Measurements from ENCODE around the gene LITAFD. TPM values are rescaled to one million over a fixed set of nuclear protein-coding genes. Genes with fewer than 3 reads are reported as not detected.

LITAFD gene
- total and polyA plus RNA-seq, 10 of the 15 experiments (the other 5 are each of a cell fraction or from before 2014, with no cell fraction given) = not detected

- Histone ChIP-seq H3K4me1 (ENCODE audit: control insufficient read depth, insufficient read depth, low read length) (peaks cover 19% of the 10 kb centered on the region), H3K27me3 (replicated peaks in 1 of 2; ENCODE audit: control insufficient read depth in 2 of 2, insufficient read depth in 2 of 2, low read length in 1 of 2) (no peaks in the 10 kb centered on the region), H3K9me3 (replicated peaks; ENCODE audit: control insufficient read depth, insufficient read depth, low read length) (no peaks in the 10 kb centered on the region), H4K20me1 (ENCODE audit: control insufficient read depth, insufficient read depth) (peaks cover 16% of the 10 kb centered on the region), H2AFZ (ENCODE audit: control insufficient read depth, low read depth, low read length) (no peak overlapping the region), H3K9ac (ENCODE audit: control insufficient read depth, insufficient read depth, low read length) (no peak overlapping the region), H3K36me3 (ENCODE audit: control insufficient read depth in 2 of 2, insufficient read depth in 2 of 2, low read length in 1 of 2) (peaks cover 31 to 59% of the 10 kb centered on the region in 2 experiments), H3K27ac (ENCODE audit: control insufficient read depth, insufficient read depth) (no peak overlapping the region), H3K4me2 (ENCODE audit: control insufficient read depth, insufficient read depth) (no peak overlapping the region), H3K79me2 (ENCODE audit: control insufficient read depth, insufficient read depth, low read length) (peaks cover 13% of the 10 kb centered on the region), H3K4me3 (no peak overlapping the region)
- no TSS peak for BruUV-seq (replicated peaks)
- FAIRE-seq = no peak
- intact Hi-C loops (cut with micrococcal nuclease; ENCODE audit: unreplicated experiment) = no loop called here
- 86% methylated on average over 18 of the region's 18 CpGs for WGBS (ENCODE audit: insufficient coverage, insufficient replicate concordance, low lambda C conversion rate, missing lambda C conversion rate)
- POLR2A ChIA-PET = no interaction called here
- SMC1A ChIA-PET (ENCODE audit: uncharacterized antibody, unreplicated experiment) = interaction anchor here (1.5 kb wide), 1 partner anchor 21 kb away, joined by 4 read pairs; no protein-coding TSS in a partner anchor
- DNase-seq (ENCODE audit: low read depth, low spot score) = no peak
- RAD21 ChIA-PET (ENCODE audit: unreplicated experiment) = no interaction called here
- in situ Hi-C loops (cut with MboI) = no loop called here
- no peak for ATAC-seq
- CTCF ChIA-PET = interaction anchor here (0.6 to 3.3 kb wide), 2 partner anchors 17 to 26 kb away, joined by 3 to 12 read pairs; no protein-coding TSS in a partner anchor
- peak; percentile 39; the same call in 1 of the 2 replicates for TF ChIP-seq POLR2A (IDR thresholded peaks at IDR 0.05; ENCODE audit: low read depth, low read length)
- TF ChIP-seq, protein P1, sequence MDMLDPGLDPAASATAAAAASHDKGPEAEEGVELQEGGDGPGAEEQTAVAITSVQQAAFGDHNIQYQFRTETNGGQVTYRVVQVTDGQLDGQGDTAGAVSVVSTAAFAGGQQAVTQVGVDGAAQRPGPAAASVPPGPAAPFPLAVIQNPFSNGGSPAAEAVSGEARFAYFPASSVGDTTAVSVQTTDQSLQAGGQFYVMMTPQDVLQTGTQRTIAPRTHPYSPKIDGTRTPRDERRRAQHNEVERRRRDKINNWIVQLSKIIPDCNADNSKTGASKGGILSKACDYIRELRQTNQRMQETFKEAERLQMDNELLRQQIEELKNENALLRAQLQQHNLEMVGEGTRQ (IDR thresholded peaks at IDR 0.05; ENCODE audit: borderline replicate concordance, low read depth, low read length) = no peak
These were observed 37.2 kb downstream of the LITAFD start for GRCh38 chr16:8919089-8919933.

DNA sequence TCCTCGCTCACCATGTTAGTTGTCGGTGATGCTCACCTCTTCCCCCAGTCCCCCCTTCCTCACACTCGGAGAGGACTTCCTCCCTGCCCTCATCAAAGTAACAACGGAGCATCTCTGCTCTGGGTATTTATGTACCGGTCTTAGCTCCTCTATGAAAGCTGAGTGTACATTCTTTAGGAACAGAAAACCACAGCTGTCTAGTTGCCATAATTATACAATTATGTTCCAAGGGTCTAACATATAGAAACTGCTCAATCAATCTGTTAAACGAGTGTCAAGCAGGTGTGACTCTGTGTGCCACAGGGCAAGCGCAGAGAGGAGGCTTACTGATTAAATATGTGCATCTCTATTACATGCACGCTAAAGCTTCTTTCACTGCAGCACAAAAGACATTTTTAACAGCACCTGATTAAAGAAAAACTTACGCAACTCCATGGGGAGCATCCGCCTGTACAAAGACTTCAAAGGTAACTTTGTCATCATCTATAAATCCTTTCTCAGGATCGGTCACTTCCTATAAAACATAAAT is 37.8 kb downstream of the LITAFD start:
- Histone ChIP-seq H3K27ac (ENCODE audit: control insufficient read depth, insufficient read depth) (no peak overlapping the region), H3K9ac (ENCODE audit: control insufficient read depth, insufficient read depth, low read length) (no peak overlapping the region), H2AFZ (ENCODE audit: control insufficient read depth, low read depth, low read length) (no peak overlapping the region), H3K79me2 (ENCODE audit: control insufficient read depth, insufficient read depth, low read length) (peaks cover 20% of the 10 kb centered on the region), H3K9me3 (replicated peaks; ENCODE audit: control insufficient read depth, insufficient read depth, low read length) (no peaks in the 10 kb centered on the region), H3K27me3 (replicated peaks in 1 of 2; ENCODE audit: control insufficient read depth in 2 of 2, insufficient read depth in 2 of 2, low read length in 1 of 2) (no peaks in the 10 kb centered on the region), H3K4me1 (ENCODE audit: control insufficient read depth, insufficient read depth, low read length) (peaks cover 23% of the 10 kb centered on the region), H4K20me1 (ENCODE audit: control insufficient read depth, insufficient read depth) (peaks cover 17% of the 10 kb centered on the region), H3K4me2 (ENCODE audit: control insufficient read depth, insufficient read depth) (no peak overlapping the region), H3K36me3 (ENCODE audit: control insufficient read depth in 2 of 2, insufficient read depth in 2 of 2, low read length in 1 of 2) (peaks cover 28 to 56% of the 10 kb centered on the region in 2 experiments), H3K4me3 (no peak overlapping the region)
- no peak for DNase-seq (ENCODE audit: low read depth, low spot score)
- ATAC-seq = no peak
- ChIA-PET POLR2A (interaction anchor here (0.7 kb wide), 1 partner anchor 11 kb away, joined by 3 read pairs; no protein-coding TSS in a partner anchor), SMC1A (ENCODE audit: uncharacterized antibody, unreplicated experiment) (interaction anchor here (1.1 to 1.5 kb wide), 2 partner anchors 16 to 22 kb away, joined by 3 to 4 read pairs; no protein-coding TSS in a partner anchor), RAD21 (ENCODE audit: unreplicated experiment) (no interaction called here), CTCF (interaction anchor here (0.6 to 3.3 kb wide), 2 partner anchors 17 to 27 kb away, joined by 3 to 12 read pairs; no protein-coding TSS in a partner anchor)
- WGBS (ENCODE audit: insufficient coverage, insufficient replicate concordance, low lambda C conversion rate, missing lambda C conversion rate) = 89% methylated on average over 11 of the region's 11 CpGs
- no peak for TF ChIP-seq MAX (IDR thresholded peaks at IDR 0.05; ENCODE audit: low read depth, low read length)
- no peak for TF ChIP-seq SP1 (IDR thresholded peaks at IDR 0.05; ENCODE audit: low read depth, low read length)
- no peak for TF ChIP-seq ZBTB33 (IDR thresholded peaks at IDR 0.05)
- TF ChIP-seq SPI1 (IDR thresholded peaks at IDR 0.05; ENCODE audit: borderline replicate concordance, insufficient read depth, low read depth, low read length) = no peak
- TF ChIP-seq, protein P2, sequence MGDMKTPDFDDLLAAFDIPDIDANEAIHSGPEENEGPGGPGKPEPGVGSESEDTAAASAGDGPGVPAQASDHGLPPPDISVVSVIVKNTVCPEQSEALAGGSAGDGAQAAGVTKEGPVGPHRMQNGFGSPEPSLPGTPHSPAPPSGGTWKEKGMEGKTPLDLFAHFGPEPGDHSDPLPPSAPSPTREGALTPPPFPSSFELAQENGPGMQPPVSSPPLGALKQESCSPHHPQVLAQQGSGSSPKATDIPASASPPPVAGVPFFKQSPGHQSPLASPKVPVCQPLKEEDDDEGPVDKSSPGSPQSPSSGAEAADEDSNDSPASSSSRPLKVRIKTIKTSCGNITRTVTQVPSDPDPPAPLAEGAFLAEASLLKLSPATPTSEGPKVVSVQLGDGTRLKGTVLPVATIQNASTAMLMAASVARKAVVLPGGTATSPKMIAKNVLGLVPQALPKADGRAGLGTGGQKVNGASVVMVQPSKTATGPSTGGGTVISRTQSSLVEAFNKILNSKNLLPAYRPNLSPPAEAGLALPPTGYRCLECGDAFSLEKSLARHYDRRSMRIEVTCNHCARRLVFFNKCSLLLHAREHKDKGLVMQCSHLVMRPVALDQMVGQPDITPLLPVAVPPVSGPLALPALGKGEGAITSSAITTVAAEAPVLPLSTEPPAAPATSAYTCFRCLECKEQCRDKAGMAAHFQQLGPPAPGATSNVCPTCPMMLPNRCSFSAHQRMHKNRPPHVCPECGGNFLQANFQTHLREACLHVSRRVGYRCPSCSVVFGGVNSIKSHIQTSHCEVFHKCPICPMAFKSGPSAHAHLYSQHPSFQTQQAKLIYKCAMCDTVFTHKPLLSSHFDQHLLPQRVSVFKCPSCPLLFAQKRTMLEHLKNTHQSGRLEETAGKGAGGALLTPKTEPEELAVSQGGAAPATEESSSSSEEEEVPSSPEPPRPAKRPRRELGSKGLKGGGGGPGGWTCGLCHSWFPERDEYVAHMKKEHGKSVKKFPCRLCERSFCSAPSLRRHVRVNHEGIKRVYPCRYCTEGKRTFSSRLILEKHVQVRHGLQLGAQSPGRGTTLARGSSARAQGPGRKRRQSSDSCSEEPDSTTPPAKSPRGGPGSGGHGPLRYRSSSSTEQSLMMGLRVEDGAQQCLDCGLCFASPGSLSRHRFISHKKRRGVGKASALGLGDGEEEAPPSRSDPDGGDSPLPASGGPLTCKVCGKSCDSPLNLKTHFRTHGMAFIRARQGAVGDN (IDR thresholded peaks at IDR 0.05) = no peak
- intact Hi-C loops (cut with micrococcal nuclease; ENCODE audit: unreplicated experiment) (no loop called here), in situ Hi-C loops (cut with MboI) (no loop called here)
- no TSS peak for BruUV-seq (replicated peaks)
- no peak for FAIRE-seq
